HCT116 (cell line): ENCODE results near the gene THUMPD2.

ENCODE experiments used
- EZH2 ChIP-seq: fragments of 200-600 bp; sonication (generic); IDR thresholded peaks from 2 replicates; pipeline ENCODE4 v1.6.1; 2017; ENCODE audit warnings: antibody characterized with exemption, mixed run types
- JUND ChIP-seq: IDR thresholded peaks from 2 replicates; pipeline ENCODE4 v1.6.1; 2012
- POLR2A ChIP-seq: IDR thresholded peaks from 2 replicates; pipeline ENCODE4 v1.7.0; 2011; ENCODE audit warnings: borderline replicate concordance; ENCODE audit not compliant: insufficient read depth, insufficient read length; ENCODE audit errors: extremely low read depth
- TF ChIP-seq, protein P1 (sequence below), 3 experiments: fragments of 200-600 bp in 1 of 3; sonication (generic) in 1 of 3; IDR thresholded peaks in 2 of 3; conservative IDR thresholded peaks in 1 of 3; 2 replicates each; pipeline ENCODE4 v1.5.1; 2012 to 2017; ENCODE audit warnings: low read depth in 2 of 3, low read length in 2 of 3, antibody characterized with exemption in 1 of 3, borderline replicate concordance in 1 of 3, control low read depth in 1 of 3, mild to moderate bottlenecking in 1 of 3, mixed read lengths in 1 of 3, mixed run types in 1 of 3, moderate library complexity in 1 of 3; ENCODE audit not compliant: insufficient read depth in 1 of 3
- TF ChIP-seq, protein P2 (sequence below): IDR thresholded peaks from 2 replicates; pipeline ENCODE4 v1.6.1; 2012; ENCODE audit warnings: low read depth

DNA sequence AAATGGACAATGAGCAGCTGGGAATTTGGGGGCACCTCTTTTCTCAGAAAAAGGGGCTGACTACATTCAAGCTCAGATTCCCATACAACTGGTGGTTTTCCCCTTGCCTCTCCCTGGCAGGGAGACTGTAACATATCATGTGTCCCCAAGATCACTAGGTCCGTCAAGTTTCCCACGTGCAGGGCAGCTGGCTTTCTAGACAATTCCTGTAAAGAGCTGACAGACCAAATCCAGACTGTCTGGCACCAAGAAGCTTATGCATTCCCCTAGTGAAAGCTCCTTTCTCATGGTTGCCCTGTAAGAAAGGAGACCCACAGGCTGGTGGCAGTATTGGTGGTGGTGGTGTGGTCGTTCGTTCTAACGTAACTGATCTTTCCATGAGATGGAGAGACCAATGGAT is 48.8 kb downstream of the THUMPD2 start:
- no peak for TF ChIP-seq EZH2
- TF ChIP-seq, protein P1, sequence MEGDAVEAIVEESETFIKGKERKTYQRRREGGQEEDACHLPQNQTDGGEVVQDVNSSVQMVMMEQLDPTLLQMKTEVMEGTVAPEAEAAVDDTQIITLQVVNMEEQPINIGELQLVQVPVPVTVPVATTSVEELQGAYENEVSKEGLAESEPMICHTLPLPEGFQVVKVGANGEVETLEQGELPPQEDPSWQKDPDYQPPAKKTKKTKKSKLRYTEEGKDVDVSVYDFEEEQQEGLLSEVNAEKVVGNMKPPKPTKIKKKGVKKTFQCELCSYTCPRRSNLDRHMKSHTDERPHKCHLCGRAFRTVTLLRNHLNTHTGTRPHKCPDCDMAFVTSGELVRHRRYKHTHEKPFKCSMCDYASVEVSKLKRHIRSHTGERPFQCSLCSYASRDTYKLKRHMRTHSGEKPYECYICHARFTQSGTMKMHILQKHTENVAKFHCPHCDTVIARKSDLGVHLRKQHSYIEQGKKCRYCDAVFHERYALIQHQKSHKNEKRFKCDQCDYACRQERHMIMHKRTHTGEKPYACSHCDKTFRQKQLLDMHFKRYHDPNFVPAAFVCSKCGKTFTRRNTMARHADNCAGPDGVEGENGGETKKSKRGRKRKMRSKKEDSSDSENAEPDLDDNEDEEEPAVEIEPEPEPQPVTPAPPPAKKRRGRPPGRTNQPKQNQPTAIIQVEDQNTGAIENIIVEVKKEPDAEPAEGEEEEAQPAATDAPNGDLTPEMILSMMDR (IDR thresholded peaks at IDR 0.05 in 2 of 3, conservative IDR thresholded peaks at IDR 0.05 in 1 of 3; ENCODE audit: borderline replicate concordance in 1 of 3, insufficient read depth in 1 of 3, low read depth in 2 of 3, low read length in 2 of 3) = no peak
- no peak for TF ChIP-seq JUND
- TF ChIP-seq, protein P2, sequence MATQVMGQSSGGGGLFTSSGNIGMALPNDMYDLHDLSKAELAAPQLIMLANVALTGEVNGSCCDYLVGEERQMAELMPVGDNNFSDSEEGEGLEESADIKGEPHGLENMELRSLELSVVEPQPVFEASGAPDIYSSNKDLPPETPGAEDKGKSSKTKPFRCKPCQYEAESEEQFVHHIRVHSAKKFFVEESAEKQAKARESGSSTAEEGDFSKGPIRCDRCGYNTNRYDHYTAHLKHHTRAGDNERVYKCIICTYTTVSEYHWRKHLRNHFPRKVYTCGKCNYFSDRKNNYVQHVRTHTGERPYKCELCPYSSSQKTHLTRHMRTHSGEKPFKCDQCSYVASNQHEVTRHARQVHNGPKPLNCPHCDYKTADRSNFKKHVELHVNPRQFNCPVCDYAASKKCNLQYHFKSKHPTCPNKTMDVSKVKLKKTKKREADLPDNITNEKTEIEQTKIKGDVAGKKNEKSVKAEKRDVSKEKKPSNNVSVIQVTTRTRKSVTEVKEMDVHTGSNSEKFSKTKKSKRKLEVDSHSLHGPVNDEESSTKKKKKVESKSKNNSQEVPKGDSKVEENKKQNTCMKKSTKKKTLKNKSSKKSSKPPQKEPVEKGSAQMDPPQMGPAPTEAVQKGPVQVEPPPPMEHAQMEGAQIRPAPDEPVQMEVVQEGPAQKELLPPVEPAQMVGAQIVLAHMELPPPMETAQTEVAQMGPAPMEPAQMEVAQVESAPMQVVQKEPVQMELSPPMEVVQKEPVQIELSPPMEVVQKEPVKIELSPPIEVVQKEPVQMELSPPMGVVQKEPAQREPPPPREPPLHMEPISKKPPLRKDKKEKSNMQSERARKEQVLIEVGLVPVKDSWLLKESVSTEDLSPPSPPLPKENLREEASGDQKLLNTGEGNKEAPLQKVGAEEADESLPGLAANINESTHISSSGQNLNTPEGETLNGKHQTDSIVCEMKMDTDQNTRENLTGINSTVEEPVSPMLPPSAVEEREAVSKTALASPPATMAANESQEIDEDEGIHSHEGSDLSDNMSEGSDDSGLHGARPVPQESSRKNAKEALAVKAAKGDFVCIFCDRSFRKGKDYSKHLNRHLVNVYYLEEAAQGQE = no peak
- TF ChIP-seq POLR2A = no peak
